HuH-7.5 (cell line): ENCODE measurements around the gene GTF2IRD2.
"Not testable (repeated sequence)": the region's sequence is repeated elsewhere in the genome, so short reads cannot be mapped to it uniquely, and the experiment has no call there.

Source experiments
- DNase-seq: peaks from one replicate; pipeline ENCODE4 v3.0.0; 2011; ENCODE audit warnings: low spot score

Gene GTF2IRD2

GRCh38 chr7:74850833-74851721 lies at the start of gene GTF2IRD2:
GTF2IRD2 (minus strand) TSS chr7:74851605; CDS start chr7:74836378, 15,227 bp downstream.
- not testable (repeated sequence) for DNase-seq

DNA sequence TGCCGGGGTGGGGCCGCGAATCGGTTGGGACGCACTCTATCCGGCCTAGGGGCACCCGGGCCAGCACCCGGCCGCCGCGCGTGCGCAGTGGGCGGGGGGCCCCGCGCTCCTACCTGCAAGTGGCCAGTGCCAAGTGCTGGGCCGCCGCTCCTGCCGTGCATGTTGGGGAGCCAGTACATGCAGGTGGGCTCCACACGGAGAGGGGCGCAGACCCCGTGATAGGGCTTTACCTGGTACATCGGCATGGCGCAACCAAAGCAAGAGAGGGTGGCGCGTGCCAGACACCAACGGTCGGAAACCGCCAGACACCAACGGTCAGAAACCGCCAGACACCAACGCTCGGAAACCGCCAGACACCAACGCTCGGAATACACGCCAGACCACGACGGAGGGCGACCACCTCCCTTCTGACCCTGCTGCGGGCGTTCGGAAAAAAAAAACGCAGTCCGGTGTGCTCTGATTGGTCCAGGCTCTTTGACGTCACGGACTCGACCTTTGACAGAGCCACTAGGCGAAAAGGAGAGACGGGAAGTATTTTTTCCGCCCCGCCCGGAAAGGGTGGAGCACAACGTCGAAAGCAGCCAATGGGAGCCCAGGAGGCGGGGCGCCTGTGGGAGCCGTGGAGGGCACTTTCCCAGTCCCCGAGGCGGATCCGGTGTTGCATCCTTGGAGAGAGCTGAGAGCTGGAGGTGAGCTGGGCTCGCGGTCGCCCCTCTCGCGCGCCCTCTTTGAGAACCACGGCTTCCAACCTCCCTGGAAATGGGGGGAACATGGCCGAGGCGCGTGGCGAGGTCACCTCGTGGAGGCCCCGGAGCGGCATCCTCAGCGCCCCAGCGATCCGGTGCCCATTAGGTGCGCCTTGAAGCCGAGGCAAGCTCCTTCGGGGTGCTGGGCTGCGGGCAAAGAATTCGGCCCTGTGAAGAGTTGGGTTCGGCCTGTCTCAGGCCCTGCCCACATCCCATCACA lies 39.0 kb upstream of the GTF2IRD2 start:
- not testable (repeated sequence) for DNase-seq

- DNase-seq = not testable (repeated sequence)
Measured at GRCh38 chr7:74889518-74890129, 38.2 kb upstream of the GTF2IRD2 start.

- not testable (repeated sequence) for DNase-seq
Measured at GRCh38 chr7:74885295-74885694, 33.9 kb upstream of the GTF2IRD2 start.

DNA sequence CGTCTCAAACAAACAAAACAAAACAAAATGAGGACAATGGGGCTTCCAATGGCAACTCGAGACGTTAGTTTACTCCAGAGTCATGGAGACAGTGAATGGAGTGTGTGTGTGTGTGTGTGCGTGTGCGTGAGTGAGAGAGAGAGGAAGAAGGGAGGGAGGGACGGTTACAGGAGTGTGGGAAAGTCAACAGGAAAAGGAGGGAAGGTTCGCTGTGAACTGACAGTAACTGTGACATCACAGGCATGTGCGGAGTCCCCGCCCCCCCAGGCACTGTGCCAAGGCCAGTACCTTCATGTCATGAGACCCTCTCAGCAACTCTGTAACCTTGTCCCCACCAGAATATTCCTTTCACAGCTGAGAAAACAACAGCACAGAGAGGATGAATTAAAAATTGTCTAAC lies 30.7 kb upstream of the GTF2IRD2 start:
- not testable (repeated sequence) for DNase-seq

DNA sequence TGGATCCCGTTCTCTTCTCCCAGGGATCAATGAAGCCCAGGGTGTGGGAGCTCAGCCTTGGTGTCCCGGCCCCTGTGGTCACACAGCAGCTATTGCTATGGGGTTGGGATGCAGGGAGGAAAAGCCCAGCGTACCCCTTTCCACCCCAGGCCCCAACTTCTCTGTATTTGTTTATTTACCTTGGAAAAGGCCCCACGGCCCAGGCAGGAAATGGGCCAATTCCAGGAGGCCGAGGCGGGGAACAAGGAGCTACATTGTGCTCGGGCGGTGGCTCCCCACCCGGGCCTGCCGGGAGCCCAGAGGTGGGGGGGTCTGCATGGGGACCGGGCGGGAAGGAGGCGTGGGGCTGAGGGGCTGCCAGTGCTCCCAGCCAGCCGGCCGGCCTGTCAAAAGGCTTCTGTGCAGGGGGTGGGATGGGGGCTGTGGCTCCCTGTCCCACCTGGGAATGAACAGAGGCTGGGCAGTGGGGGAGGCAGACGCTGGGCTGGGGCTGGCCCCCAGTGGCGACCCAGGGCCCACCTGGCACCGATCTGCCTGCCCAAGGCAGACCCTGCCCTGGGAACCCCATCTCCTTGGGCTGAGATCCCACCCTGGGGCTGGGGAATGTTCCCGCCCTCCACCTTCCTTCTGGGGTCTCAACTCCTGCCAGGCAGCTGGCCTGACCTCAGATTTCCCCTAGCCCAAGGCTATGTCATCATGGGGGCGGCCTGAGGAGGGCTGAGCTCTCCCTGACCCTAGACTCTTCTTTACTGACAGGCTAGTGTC lies 23.5 kb upstream of the GTF2IRD2 start:
- DNase-seq = not testable (repeated sequence)

DNA sequence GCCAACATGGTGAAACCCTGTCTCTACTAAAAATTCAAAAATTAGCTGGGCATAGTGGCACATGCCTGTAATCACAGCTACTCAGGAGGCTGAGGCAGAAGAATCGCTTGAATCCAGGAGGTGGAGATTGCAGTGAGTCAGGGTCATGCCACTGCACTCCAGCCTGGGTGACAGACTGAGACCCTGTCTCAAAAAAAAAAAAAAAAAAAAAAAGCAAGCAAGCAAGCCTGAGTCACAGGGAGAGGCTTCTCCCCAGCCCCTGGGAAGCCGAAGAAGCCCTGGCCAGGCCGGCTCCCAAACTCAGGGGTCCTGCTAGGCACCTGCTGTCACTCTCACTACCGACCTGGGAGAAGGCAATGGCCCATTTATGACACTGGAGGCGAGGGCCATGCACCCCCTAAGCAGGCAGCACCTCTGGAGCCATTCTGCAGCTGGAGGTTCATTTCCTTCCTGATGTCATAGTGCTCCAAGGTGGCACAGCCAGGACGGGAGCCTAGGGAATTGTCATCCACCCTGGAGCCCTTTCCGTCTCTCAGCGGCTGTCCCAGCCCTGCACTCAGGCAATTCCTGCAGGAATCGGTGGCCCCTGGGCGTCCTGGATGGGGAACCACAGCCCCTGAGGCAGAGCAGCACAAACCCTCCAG lies 22.8 kb upstream of the GTF2IRD2 start:
- not testable (repeated sequence) for DNase-seq

DNA sequence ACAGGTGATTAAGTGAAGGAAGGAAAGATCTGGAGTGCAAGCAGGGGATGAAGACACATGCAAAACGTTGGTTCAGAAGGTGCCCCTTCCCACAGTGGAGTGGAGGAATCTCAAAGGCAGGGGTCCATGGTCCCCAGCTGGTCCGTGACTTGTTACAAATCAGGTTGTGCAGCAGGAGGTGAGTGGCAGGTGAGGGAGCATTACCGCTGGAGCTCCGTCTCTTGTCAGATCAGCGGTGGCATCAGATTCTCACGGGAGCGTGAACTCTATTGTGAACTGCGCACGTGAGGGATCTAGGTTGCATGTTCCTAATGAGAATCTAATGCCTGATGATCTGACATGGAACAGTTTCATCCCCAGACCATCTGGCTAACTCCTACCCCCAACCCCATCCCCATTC lies 21.1 kb upstream of the GTF2IRD2 start:
- DNase-seq = not testable (repeated sequence)

DNA sequence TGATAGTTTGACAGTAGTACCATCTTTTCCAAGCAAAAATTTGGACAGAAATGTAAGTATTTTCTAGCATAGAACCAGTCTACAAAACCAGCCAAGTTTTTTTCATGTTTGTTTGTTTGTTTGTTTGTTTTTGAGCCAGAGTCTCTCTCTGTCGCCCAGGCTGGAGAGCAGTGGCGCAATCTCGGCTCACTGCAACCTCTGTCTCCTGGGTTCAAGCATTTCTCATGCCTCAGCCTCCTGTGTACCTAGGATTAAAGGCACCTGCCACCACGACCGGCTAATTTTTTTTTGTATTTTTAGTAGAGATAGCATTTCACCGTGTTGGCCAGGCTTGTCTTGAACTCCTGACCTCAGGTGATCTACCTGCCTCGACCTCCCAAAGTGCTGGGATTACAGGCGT lies 14.4 kb upstream of the GTF2IRD2 start:
- not testable (repeated sequence) for DNase-seq

DNA sequence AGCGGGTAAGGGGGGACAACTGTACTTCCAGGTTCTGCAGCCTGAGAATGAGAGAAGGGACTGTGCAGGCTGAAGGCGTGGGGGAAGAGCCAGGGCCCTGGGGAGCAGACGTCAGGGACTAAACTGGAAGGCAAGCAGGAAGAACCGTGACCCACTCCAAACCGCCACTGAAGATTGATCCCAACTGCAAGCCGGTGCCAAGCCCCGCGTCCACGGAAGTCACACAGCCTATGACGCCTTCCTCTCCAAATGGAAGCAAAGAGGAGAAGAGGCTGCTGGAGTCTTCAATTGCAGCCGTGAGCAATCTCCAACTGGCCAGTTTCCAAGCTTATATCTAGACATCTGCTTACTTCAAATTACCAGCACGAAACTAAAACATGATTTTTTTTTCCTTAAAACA lies 1.6 kb downstream of the GTF2IRD2 start:
- not testable (repeated sequence) for DNase-seq

DNA sequence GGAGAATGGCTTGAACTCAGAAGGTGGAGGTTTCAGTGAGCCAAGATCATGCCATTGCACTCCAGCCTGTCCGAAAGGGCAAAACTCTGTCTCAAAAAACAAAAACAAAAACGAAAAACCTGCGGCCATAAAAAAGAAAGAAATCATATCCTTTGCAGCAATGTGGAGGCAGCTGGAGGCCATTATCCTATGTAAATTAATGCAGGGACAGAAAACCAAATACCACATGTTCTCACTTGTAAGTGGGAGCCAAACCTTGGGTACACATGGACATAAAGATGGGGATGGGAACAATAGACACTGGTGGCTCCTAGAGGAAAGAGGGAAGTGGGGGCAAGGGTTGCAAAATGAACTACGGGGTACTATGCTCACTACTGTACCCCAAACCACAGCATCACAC lies 21.0 kb downstream of the GTF2IRD2 start:
- not testable (repeated sequence) for DNase-seq

DNA sequence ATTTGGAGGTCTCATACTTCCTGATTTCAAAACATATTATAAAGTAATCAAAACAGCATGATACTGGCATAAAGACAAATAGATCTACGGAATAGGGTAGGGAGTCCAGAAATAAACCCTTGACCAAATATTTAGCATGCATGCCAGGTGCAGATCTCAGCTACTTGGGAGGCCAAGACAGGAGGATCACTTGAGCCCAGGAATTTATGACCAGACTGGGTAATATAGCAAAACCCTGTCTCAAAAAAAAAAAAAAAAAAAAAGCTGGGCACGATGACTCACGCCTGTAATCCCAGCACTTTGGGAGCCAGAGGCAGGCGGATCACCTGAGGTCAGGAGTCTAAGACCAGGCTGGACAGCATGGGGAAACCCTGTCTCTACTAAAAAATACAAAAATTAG lies 21.4 kb downstream of the GTF2IRD2 start:
- DNase-seq = not testable (repeated sequence)

- DNase-seq = not testable (repeated sequence)
Measured at GRCh38 chr7:74821259-74821658, 30.1 kb downstream of the GTF2IRD2 start.

DNA sequence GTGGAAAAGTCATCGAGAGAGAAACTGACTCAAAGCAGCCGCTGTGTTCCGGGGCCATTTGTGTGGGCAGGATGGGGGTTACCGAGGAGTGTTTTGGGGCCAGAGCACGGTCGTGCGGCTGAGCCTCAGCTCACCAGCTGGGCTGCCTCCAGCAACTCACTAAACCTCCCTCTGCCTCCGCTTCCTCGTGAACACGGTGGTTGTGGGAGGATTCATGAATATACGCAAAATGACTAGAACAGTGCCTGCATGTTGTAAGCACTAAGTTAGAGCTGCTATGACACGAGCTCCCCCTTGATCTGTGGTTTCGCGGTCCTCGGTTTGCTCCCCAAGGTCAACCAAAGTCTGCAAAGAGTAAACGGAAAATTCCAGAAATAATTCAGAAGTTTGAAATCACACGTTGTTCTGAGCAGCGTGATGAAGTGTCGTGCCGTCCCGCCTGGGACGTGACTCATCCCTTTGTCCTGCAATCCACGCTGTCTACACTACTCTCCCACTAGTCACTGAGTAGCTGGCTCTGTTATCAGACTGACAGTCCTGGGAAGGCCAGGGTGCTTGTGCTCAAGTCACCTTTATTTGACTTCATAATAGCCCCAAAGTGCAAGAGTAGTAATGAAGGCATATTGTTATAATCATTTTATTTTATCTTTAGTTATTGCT lies 31.1 kb downstream of the GTF2IRD2 start:
- DNase-seq = not testable (repeated sequence)

- DNase-seq = not testable (repeated sequence)
Measured at GRCh38 chr7:74815882-74816281, 35.5 kb downstream of the GTF2IRD2 start.

- not testable (repeated sequence) for DNase-seq
Measured at GRCh38 chr7:74798644-74799043, 52.8 kb downstream of the GTF2IRD2 start.

GRCh38 chr7:74797848-74798622 lies 53.4 kb downstream of the GTF2IRD2 start:
- not testable (repeated sequence) for DNase-seq

DNA sequence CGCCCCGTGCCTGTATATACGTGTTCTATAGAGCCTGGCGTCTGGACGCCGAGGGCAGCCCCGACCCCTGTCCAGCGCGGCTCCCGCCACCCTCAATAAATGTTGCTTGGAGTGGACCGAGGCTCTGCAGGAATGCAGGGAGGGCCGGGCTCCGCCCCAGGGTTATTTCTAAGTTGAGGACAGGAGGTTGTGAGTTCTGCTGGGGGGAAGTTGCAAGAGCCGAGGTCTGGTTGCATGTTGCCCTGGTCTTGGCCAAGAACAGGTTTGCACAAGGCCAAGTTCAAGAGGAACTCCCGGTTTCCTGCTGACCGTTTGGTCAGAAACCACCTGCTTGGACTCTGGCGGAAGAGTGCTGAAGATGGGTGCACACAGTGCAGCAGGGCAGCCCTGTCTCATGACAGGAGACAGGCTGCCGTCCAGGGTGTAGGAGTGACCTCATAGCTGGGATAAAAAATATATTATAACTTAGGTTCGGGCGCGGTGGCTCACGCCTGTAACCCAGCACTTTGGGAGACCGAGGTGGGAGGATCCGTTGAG lies 62.1 kb downstream of the GTF2IRD2 start:
- not testable (repeated sequence) for DNase-seq
